ENCODE results near the gene NRP2.
A peak's percentile ranks its signal among the peaks of the same experiment; 100 is the strongest.

NRP2 gene

GRCh38 chr2:205688417-205689200, 6.3 kb downstream of the NRP2 start:
- DNase-seq: peak; percentile 79

- no peak for DNase-seq
Measured at GRCh38 chr2:205689820-205690219, 7.5 kb downstream of the NRP2 start.

DNA sequence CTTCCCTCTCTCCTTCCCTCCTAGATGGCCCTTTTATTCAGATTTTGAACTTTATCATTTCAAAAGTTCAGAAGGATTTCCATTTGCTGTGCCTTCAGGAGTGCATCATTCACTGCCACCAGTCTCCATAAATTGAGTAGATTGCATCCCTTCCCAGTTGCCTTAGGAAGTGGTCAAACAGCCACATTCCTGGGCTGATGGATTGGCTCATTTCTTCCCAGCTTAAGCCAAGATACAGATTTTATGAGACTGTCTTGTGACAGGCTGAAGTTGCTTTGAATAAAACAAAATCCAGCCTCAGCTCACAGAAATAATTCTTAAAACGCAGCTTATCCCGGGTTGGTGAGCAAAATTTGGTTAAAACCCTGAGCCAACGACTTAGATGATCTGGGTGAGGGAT, 9.8 kb downstream of the NRP2 start:
- no peak for DNase-seq

DNA sequence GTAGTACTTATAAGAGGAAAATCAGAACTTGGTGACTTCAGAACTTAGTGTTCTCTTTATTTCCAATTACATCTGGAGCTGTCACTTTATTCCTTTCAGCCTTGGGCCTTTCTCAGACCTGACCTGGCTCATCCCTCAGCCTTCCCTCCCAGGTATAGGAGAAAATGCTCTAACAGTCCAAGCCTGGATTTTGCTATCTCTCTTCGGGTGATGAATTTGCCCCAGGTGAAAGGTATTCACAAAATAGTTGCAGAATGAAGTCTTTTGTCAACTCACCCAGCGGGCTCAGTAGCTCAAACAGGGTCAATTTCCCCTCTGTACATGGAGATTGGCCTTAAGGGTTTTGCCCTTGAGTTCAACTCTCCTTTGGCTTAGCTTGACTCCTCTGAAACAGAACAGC, 12.0 kb downstream of the NRP2 start:
- DNase-seq: no peak

GRCh38 chr2:205695460-205695991, 13.2 kb downstream of the NRP2 start:
- DNase-seq: no peak

DNA sequence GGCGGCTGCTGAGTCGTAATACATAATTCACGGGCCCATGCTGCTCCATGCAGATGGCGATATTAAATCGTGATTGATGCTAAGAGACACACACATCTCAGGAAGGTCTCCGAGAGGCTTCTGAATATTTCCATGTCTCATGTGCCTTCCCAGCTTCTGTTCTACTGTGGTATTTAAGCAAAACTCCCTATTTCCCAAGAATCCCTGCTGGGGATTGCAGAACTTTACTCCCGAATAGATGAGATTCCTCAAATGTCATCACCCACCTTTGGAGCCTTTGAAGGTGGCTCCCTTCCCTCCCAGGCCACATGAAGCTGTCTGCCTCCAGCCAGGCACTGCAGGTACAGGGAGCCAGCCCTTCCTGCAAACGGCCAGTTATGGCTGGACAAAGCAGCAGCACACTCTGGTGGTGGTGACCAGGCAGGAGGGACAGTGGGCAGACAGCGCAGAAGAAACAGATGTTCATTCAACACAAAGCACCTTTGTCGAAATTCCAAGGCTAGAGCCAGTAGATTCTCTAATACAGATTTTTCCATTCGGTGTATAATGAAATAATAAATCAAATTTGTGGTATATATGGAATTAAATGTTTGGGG, 14.1 kb downstream of the NRP2 start:
- peak; percentile 98 for DNase-seq

DNA sequence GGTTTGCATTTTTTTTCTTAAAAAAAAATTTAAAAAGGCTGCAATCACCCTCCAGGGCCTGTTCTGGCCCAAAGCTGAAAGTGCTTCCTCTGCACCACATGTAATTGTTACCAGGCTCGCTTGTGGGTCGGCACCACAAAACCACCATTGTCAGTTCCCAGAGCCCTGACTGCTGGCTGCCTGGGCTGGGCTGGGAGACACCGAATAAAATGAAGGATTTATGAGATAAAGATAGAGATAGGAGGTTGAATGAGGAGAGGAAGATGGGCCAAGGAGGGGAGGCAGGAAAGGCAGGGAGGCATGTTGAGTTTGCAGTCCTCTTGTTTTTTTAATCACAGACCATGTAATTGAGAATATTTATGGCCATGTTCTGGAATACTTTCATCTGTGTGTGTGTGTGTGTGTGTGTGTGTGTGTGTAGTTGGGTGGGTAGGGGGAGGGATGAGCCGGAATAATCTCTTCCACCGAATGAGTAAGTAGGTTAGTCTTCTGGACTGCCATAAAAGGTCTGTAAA, 14.7 kb downstream of the NRP2 start:
- DNase-seq: peak; percentile 91

- no peak for DNase-seq
Measured at GRCh38 chr2:205698286-205699268, 16.3 kb downstream of the NRP2 start.

- DNase-seq: peak; percentile 71
Measured at GRCh38 chr2:205699515-205700289, 17.4 kb downstream of the NRP2 start.

GRCh38 chr2:205700331-205701132, 18.2 kb downstream of the NRP2 start:
- DNase-seq: peak; percentile 97

DNA sequence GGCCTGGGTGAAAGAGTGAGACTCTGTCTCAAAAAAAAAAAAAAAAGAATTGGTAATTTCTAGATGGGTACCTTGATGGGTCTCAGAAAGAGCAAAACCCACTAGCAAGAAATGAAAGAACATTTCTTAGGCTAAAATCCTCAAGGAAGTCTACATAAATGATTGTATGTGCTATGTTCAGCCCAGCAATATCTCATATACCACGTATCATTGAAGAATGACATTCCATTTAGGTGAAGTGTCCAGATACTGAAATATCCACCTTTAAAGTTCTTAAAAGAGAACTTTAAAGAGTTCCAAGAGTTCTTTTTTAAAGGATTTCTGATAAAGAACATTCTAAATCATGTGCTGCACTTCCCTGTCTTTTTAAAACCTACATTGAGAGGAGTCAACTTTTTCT, 19.2 kb downstream of the NRP2 start:
- DNase-seq: no peak

DNA sequence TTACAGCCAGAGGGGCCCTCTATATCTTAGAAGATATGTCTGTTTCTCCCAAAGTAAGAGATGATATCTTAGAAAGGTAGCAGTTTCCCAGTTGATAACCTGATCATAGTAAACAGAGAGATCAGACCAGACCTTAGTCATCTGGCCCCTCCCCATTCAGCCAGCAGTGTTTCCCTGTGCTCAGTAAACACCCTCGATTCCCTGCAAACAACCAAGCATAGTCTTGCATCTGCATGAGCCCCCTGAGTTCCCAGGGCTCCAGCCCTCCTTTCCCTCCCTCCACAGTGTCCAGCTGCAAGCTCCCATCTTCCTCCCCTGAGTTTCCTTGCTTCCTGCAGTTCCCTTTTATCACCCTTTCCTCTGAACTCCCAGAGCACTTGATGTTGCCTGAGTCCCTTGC, 20.3 kb downstream of the NRP2 start:
- DNase-seq: no peak

DNA sequence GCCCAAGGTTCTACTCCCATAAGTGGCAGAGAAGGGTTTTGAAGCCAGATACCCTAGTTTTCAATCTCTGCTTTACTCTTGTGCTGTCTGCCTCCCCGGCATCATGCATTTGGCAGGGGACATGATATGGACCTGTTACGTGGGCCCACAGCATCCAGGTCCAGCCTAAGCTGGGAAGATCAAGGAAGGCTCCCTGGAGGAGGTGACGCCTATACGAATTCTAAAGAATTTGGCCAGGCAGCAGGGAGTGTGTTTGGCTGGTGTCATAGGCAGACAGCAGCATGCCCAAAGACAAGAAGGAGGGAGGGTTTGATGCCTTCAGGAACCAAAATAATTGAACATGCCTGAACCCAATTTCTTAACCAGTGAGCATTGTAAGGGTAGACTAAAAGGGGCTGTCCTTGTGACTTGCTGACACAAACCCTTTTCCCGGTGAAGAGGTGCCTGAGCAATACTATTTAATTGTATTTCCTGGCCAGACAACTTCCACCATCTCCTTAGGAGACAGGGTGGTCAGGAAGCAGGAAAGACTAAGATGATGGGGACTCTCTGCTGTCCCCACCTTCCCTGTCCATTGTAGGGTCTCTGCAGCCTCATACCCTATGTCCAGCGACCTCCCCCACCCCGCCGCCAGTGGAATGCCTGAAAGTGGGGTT, 21.3 kb downstream of the NRP2 start:
- DNase-seq: no peak

DNA sequence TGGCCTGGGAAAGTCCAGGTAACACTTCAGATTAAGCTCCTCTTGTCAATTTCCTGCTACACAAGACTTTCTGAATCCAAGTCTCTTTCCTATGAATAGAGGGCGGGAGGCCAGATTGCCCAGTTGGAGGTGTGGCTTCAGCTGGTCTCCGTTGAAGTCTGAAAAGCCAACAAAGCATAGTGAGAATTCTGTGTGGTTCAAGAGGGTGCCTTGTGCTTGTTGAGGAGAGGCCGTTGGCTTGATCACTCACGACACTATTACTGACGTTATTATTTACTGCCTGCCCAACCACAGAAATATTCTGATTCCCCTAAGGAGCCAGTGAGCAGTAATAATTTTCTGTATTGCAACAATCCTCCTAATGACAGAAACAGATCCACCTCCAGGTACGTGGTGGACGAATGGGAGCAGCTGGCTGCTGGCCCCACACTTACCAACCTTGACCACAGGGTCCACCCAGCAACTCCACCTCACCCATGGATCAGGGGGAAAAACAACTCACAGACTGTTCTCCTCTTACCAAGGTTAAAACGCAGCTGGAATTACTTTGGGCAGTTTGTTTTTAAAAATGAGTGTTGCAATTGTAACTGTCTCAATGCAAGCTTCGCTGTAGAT, 21.9 kb downstream of the NRP2 start:
- no peak for DNase-seq

- no peak for DNase-seq
Measured at GRCh38 chr2:205705511-205706349, 23.4 kb downstream of the NRP2 start.

DNA sequence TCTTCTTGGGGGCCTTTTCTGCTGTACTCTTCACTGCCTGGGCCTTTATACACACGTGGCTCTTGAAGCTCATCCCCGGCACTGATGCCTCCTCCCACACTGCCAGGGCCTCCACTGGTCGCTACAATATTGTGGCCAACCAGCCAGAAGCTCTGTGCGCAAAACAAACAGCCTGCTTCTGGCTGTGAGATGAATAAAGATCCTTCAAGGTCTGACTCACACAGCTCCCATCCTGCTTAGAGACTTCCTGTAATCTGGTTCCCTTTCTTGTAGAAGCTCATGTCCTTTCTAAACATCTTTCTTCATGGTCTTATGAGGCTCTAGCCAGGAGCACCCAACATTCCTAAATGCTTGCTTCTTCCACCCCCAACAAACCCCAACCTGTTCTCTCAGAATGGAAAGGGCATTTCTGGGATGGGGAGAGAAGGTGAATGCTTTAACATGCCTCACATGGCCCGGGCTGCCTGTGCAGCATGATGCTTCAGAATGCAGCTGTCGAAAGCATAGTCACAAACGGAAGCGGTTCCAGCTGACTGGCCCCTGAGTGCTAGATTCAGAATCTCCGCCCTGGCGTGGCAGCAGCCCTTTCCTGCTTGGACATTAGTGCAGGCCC, 24.6 kb downstream of the NRP2 start:
- DNase-seq: peak; percentile 88

DNA sequence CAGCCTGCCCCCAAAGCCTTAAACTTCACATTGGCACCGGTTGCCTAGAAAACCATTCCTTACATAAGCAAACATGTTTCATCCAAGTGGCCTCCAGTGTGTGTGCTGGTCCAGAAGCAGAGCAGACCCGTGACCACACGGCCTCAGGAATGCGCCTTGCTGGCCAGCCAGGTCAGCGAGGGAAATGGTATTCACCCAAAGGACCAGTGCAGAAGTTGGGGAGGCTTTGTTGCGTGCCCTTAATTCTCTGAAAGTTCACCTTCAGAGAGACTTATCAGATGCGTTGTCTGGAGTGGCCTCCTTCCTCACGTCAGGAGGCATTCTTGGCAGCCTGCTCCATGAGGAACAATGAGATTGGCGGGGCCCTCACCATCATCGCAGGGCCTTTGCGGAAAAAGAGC, 25.9 kb downstream of the NRP2 start:
- no peak for DNase-seq

GRCh38 chr2:205709319-205709718, 27.0 kb downstream of the NRP2 start:
- DNase-seq: no peak

DNA sequence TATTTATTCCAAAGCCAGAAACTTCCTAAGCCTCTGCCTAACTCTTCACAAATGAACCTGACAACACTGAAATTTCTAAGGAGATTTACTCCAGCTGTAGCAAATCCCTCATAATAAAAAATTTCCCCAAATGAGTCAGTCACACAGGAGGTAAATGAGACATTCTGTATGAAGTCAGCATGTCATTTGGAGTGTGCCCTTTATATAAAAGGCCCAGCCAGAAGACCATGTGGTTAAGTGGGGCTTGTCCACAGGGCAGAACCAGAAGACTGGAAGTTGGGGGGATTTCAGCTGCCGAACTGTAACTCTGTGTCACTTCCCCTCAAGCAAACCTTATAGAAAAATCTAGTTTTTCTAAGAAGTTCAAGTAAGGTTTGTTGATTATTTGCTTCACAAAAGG, 30.2 kb downstream of the NRP2 start:
- no peak for DNase-seq

Data from islet precursor cell (in vitro differentiated cells).